HT1080 (cell line): Measurements from ENCODE around the gene PCP4L1. TPM values are rescaled to one million over a fixed set of nuclear protein-coding genes. Genes with fewer than 3 reads are reported as not detected.
A peak's percentile ranks its signal among the peaks of the same experiment; 100 is the strongest.
"Not testable (repeated sequence)": the region's sequence is repeated elsewhere in the genome, so short reads cannot be mapped to it uniquely, and the experiment has no call there.

Source experiments
- DNase-seq: peaks from one replicate; pipeline ENCODE4 v3.0.0-alpha.2; 2015; ENCODE audit warnings: low read depth
- polyA plus RNA-seq, 2 experiments: library from polyadenylated mRNA; depleted of rRNA; stranded (reverse); fragments of >200 nt; gene quantifications; 2 replicates each; pipeline ENCODE4 v1.2.3, GENCODE V29; 2015
- total RNA-seq: library from RNA; depleted of rRNA; stranded (reverse); fragments of >200 nt; shearing (Covaris generic); gene quantifications from 2 replicates; pipeline ENCODE4 v1.2.3, GENCODE V29; 2014; rRNA removed

Gene PCP4L1
- 0.10 and 0.27 TPM in 2 replicates for total RNA-seq
- not detected in 2 replicates for polyA plus RNA-seq (2015; cell fraction: cytosol; rRNA removed)
- not detected in 2 replicates for polyA plus RNA-seq (2015; cell fraction: nucleus; rRNA removed)

DNA sequence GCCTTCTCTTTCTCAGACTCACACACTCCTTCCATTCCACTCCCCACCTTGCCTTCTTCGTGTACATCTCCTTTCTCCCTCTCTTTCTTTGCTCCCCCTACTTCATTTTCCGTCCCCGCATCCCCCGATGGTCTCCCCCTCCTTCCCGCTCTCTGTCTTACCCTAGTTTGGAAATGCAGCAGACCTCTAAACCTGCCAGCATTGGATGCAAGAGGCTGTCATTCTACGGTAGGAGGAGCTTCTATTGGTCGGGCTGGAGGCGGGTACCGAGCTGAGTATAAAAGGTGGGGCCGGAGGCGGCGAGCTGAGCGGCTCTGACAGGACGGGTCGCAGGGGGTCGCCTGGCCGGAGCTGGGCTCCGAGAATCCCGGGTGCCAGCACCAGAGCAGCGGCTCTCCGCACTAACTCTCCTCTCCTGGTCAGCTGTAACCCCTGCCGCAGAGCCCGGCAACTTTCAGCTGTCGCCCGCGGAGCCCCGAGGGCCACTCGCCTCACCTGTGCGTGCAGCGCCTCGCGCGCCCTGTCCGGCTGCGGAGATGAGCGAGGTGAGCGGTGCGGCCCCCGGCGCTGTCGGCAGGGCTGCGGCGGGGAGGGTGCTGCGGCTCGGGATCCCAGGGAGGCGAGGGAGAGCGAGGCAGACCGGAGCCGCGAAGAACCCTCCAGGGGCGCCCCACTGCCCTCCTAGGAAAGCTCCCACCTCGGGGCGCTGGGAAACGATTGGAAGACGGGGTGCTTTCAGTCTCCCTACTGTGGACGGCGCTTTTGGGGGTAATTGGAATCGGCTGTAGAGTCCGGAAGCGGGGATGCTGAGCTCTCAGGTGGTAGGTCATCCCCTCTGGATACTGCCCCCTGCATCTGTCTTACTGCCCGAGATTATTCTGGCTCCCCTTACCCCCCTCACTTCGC lies at the start of gene PCP4L1:
Gene PCP4L1, plus strand, starts transcription at position 307 of the 906 bp plus-strand sequence. Its CDS starts 230 bp downstream, at position 537.
- DNase-seq: no peak

DNA sequence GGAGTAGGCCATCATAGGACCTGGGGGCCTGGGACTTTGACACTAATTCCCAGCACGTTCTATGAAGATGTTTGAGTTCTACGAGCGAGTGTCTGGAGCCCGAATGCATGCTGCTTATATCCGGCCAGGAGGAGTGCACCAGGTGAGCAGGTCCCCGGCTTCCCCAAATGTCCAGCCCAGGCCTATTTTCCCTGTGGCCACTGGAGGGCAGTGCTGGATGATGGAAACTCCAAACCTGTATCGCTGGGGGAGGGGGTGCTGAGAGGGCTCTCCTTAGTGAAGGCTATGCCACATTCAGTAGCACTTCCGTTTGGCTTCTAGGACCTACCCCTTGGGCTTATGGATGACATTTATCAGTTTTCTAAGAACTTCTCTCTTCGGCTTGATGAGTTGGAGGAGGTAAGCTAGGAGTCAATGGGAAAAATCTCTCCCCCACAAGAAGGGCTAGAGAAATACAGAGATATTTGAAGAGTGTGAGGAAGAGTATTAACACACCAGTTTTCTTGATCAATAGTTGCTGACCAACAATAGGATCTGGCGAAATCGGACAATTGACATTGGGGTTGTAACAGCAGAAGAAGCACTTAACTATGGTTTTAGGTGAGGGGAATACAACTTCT lies 48.6 kb upstream of the PCP4L1 start:
- DNase-seq: peak; percentile 70

DNA sequence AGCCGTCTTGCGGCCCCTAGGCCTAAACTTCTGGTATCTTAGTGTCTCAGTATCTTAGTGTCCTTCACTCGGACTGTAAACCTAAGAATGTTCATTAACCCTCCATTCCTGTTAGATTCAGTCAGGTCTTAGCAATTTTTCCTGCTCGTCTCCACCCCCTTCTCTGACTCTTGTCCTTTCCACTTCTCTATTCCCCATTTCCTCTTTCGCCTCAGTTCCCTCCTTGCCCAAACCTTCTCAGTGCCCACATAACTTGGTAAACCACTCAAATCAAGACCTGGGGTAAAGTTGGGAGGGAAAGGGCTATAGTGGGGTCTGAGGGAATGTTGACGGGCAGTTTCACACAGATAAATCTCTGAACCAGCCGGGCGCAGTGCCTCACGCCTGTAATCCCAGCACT lies 44.2 kb upstream of the PCP4L1 start:
- no peak for DNase-seq

DNA sequence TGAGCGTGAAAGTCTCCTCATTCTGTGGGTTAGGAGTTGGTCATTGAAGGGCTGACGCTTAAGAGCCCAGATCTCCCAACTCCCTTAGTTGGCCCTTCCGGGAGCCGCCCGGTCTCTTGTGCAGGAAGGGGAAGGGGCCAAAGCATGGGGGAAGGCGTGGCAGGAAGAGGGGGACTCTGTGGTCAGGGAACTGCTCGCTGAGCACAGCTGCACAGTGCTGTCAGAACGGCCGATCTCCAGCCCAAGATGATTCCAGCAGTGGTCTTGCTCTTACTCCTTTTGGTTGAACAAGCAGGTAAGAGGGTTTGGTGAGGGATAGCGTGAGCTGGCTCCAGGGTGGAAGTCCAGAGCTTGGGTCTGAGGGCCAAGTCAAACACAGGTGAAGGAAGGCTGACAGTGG lies 43.5 kb upstream of the PCP4L1 start, which contains the start of gene FCER1G:
Gene FCER1G, plus strand, starts transcription at position 220 of the 400 bp plus-strand sequence. Its CDS starts 27 bp downstream, at position 247.
- no peak for DNase-seq

DNA sequence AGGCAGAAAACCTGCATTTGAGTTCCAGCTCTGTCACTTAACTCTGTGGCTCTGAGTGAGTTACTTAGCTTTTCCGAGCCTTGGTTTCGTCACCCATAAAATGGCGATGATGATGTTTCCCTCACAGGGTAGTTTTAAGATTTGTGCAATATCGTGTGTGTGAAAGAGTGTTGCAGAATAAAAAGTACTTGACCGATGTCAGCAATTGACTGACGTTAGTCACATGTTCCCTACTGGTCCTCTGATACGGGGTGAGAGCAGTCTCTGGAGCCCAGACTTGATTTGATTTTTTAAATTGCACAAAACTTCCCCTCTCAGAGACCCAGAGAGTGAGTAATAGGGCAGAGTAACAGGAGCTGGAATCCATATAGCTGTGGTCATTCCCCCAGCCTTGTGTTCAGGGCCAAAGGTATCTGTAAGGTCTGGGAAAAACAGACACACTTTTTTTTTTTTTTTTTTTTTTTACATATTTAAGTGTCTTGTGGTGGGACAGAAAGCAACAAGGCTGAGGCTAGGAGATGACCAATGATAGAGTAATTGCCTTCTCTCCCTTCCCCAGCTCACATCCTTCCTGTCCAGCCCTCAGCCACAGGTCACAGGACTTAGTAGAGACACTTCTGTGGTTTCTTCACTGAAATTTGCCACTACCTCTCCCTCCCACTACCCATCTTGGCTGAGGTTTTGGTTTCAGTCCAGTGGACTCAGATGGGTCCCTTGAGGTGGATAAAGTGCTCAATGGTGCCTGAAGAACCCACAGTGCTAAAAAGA lies 41.4 kb upstream of the PCP4L1 start:
- DNase-seq: peak; percentile 89

DNA sequence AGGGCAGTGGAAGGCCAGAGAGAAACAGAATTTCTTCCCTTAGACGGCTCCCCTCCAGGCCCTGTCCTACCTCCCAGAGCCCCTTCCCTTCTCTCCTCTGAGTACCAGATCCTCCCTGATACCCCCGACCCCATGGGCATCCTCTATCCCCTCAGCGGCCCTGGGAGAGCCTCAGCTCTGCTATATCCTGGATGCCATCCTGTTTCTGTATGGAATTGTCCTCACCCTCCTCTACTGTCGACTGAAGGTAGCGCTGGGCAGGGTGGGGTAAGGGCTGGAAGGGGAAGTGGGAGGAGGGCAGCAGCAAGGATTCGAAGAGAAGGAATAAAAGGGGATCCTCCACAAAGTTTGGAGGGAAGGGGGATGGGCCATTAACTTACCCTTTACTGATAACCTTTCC lies 40.7 kb upstream of the PCP4L1 start:
- DNase-seq: no peak

- no peak for DNase-seq
These were observed 40.1 kb upstream of the PCP4L1 start for GRCh38 chr1:161218301-161219077.

DNA sequence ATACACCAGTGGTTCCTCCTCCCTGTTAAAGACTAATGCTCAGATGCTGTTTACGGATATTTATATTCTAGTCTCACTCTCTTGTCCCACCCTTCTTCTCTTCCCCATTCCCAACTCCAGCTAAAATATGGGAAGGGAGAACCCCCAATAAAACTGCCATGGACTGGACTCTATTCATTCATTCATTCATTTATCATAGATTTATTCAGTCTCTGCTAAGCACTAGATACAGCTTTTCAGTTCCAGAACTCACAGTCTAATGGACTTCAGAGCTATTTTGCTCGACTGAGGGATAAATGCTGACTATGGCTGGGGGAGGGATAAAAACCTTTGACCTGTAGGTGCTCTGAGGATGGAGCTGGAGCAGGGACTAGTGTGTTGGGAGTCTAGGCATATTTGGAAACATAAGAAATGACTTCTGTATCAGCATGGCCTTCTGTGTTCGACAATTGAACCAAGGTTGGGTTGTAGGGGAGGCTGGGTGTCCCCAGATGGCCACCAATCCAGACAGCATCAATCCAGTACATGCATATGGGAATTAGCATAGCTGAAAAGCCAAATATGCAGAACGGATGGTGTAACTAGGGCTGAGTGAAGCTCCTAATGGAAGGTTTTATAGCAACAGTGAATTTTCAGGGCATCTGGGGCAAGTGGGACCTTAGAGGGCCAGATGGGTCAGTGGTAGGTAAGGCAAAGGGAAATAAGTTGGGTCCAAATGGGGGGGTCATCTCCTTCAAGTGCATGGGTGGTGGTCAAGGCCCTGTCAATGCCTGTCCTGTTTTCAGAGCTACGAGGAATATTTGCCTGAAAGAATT lies 39.3 kb upstream of the PCP4L1 start:
- DNase-seq: no peak

DNA sequence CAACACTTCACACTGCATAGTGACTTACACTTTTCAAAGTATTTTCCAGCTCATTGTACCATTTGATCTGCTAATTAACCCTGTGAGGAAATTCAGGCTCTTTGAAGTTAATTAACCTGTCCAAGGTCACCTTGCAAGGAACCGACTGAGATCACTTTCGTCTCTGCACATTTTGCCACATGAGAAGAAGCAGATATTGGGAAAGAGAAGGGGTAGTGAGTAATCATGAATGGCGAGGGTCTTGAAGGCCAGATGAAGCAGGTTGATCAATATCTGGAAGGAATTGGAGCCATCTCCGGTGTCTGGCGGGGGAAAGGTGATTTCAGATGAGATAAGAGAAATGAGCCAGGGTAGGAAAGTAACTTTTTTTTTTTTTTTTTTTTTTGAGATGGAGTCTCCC lies 38.5 kb upstream of the PCP4L1 start:
- no peak for DNase-seq

- no peak for DNase-seq
These were observed 36.1 kb upstream of the PCP4L1 start for GRCh38 chr1:161222175-161223019.

GRCh38 chr1:161223805-161224694 lies 34.5 kb upstream of the PCP4L1 start:
- no peak for DNase-seq

- DNase-seq: not testable (repeated sequence)
These were observed 33.9 kb upstream of the PCP4L1 start for GRCh38 chr1:161224695-161225087.

DNA sequence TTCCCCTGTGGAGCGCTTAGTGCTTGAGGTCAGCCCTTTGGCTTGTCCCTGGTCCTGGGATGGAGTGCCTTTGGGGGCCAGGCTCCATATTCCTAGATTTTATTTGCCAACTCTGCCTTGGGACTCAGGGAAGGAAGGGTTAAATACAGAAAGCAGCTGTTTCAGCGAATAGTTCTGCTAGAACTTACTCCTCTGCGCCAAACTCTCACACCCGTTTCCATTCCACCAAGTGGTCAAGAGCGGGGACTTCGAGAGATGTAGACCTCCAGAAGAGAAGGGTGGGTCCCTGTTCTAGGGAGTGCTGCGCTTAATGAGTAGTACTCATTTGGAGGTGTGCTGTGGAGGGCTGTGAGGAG lies 33.4 kb upstream of the PCP4L1 start:
- no peak for DNase-seq

DNA sequence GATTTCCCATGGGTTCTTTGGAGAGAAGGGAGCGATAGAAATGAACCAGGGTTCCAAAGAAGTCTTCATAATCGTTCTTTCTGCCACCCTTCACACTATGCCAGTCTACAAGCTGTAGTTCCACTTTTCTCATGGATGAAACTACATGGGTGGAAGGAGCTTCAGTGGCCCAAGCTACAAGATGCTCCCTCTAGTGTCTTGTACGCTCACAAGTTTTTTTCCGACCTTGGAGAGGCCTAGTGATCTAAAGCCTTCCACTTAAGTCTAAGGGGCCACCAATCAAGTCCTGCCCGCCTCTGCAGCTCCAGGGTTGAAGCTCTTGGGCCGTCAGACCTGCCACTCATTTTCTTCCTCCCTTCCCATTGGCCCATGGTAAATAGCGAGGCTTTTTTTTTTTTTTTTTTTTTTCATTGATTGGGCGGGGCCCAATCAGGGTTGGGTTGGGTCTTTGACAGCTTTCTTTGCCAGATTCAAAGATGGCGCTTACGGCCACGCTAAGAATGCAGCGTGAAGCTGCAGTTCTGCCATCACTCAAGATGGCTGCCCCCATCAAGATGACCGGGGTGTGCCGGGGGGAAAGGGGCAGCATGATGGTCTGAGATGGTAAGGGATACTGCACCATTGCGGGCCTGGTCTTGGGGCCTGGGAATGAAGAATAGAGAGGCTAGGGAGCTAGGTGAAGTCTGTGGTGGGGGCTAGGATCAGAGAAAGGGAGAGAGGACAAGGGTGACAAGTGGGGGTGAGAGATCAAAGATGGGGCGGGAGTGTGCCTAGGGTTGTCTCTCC lies 32.8 kb upstream of the PCP4L1 start, which contains the start of gene TOMM40L:
Gene TOMM40L, plus strand, starts transcription at position 527 of the 786 bp plus-strand sequence. CDS start 430 bp downstream, outside the sequence.
- peak; percentile 100 for DNase-seq

DNA sequence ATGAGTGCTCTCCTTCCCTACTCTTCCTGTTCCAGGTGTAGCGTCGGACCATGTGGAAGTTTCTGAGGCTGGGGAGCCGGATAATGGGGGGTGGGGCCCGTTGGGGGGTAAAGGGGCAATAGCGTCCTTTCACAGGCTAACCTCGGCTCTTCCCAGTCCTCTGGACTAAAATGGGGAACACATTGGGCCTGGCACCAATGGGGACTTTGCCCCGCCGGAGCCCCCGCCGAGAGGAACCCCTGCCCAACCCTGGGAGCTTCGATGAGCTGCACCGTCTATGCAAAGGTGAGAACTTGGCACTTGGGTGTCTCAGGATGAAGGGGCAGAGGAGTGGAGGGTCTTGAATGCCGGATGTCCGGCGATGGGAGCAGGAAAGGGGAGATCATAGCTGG lies 32.2 kb upstream of the PCP4L1 start:
- DNase-seq: no peak

DNA sequence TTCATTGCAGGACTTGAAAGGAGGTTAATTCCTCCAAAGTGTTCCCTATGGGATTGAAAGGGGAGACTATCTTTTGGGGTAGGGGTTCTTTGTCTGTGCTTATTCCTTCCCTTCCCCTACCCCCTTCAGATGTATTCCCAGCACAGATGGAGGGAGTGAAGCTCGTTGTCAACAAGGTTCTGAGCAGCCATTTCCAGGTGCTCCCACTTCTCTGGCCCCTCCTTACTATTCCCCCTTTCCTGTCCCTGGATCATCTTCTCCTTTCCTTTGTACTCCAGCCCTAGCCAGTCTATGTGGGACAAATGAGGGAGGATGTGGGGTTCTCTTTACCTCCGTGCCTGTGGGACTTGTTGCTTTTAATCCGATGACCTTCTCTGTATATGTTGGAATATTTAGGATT lies 31.8 kb upstream of the PCP4L1 start:
- DNase-seq: no peak
